ENCODE results near the gene COLGALT1.

DNA sequence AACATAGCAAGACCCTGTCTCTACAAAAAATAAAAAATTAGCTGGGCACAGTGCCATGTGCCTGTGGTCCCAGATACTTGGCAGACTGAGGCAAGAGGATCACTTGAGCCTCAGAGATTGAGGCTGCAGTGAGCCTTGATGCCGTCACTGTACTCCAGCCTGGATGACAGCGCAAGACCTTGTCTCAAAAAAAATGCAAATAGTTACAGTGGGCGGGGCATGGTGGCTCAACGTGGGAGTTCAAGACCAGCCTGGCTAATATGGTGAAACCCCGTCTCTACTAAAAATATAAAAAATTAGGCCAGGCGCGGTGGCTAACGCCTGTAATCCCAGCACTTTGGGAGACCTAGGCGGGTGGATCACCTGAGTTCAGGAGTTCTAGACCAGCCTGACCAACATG is 35.5 kb upstream of the COLGALT1 start:
- no peak for TF ChIP-seq GATA3 (IDR thresholded peaks at IDR 0.05; ENCODE audit: low read depth, low read length)
- no peak for TF ChIP-seq GATA2 (IDR thresholded peaks at IDR 0.05; ENCODE audit: low read depth, low read length)
